GM21447 (cell line): Measurements from ENCODE around the gene FILIP1L.

Experiments used
- ATAC-seq: cut with Tn5 transposase; IDR thresholded peaks from one replicate; pipeline ENCODE4 v1.9.1; 2021; ENCODE audit not compliant: unreplicated experiment

FILIP1L gene

GRCh38 chr3:100045696-100046095 lies 68.6 kb downstream of the FILIP1L start:
- ATAC-seq: no peak

- ATAC-seq: peak; percentile 71
These were observed 69.9 kb downstream of the FILIP1L start for GRCh38 chr3:100044369-100044768.

- no peak for ATAC-seq
These were observed 71.0 kb downstream of the FILIP1L start for GRCh38 chr3:100043271-100043670.

GRCh38 chr3:100042166-100042981 lies 71.9 kb downstream of the FILIP1L start:
- no peak for ATAC-seq

GRCh38 chr3:100041328-100041749 lies 73.0 kb downstream of the FILIP1L start:
- no peak for ATAC-seq

GRCh38 chr3:100040451-100041225 lies 73.7 kb downstream of the FILIP1L start:
- no peak for ATAC-seq

GRCh38 chr3:100039075-100039474 lies 75.2 kb downstream of the FILIP1L start:
- ATAC-seq: no peak

- no peak for ATAC-seq
These were observed 80.3 kb downstream of the FILIP1L start for GRCh38 chr3:100033903-100034471.

- no peak for ATAC-seq
These were observed 81.1 kb downstream of the FILIP1L start for GRCh38 chr3:100033184-100033583.

GRCh38 chr3:100032243-100032642 lies 82.1 kb downstream of the FILIP1L start:
- ATAC-seq: no peak

GRCh38 chr3:100030914-100031425 lies 83.3 kb downstream of the FILIP1L start:
- ATAC-seq: no peak

- ATAC-seq: peak; percentile 50
These were observed 84.0 kb downstream of the FILIP1L start for GRCh38 chr3:100030346-100030745.

GRCh38 chr3:100029689-100030088 lies 84.6 kb downstream of the FILIP1L start:
- ATAC-seq: no peak

- no peak for ATAC-seq
These were observed 85.2 kb downstream of the FILIP1L start for GRCh38 chr3:100029052-100029451.

GRCh38 chr3:100027321-100027720 lies 87.0 kb downstream of the FILIP1L start:
- no peak for ATAC-seq

GRCh38 chr3:100024520-100025303 lies 89.6 kb downstream of the FILIP1L start:
- ATAC-seq: no peak

GRCh38 chr3:100023595-100023994 lies 90.7 kb downstream of the FILIP1L start:
- ATAC-seq: no peak

GRCh38 chr3:100023150-100023549 lies 91.2 kb downstream of the FILIP1L start:
- no peak for ATAC-seq

GRCh38 chr3:100022506-100022905 lies 91.8 kb downstream of the FILIP1L start:
- ATAC-seq: no peak

- ATAC-seq: no peak
These were observed 93.2 kb downstream of the FILIP1L start for GRCh38 chr3:100020876-100021644.
